Osteoblast (primary cell): Measurements from ENCODE around the gene TAS1R1. TPM values are rescaled to one million over a fixed set of nuclear protein-coding genes. Genes with fewer than 3 reads are reported as not detected.

Experiments used
- DNase-seq: peaks from one replicate; pipeline ENCODE4 v3.0.0; 2011; ENCODE audit warnings: low spot score, mixed read lengths; ENCODE audit not compliant: insufficient read length; ENCODE audit errors: missing footprints
- H2AFZ ChIP-seq: 2 replicates; pipeline ENCODE4 v1.6.0; 2011; ENCODE audit warnings: mild to moderate bottlenecking, low read length
- H3K27ac ChIP-seq: 2 replicates; pipeline ENCODE4 v1.5.1; 2011; ENCODE audit warnings: mild to moderate bottlenecking, low read depth, low read length, moderate library complexity
- H3K27me3 ChIP-seq: 2 replicates; pipeline ENCODE4 v1.6.0; 2012; ENCODE audit warnings: mild to moderate bottlenecking, control low read depth, inconsistent platforms, low read length, moderate library complexity; ENCODE audit not compliant: insufficient read depth
- H3K36me3 ChIP-seq: 2 replicates; pipeline ENCODE4 v1.5.1; 2011; ENCODE audit warnings: mild to moderate bottlenecking, low read length, control low read depth, moderate library complexity; ENCODE audit not compliant: insufficient read depth
- H3K4me1 ChIP-seq: 2 replicates; pipeline ENCODE4 v1.5.1; 2011; ENCODE audit warnings: mild to moderate bottlenecking, low read length, control low read depth, moderate library complexity; ENCODE audit not compliant: insufficient read depth
- H3K4me2 ChIP-seq: 2 replicates; pipeline ENCODE4 v1.6.0; 2011; ENCODE audit warnings: mild to moderate bottlenecking, low read length; ENCODE audit not compliant: insufficient read depth
- H3K4me3 ChIP-seq: fragments of 200-600 bp; sonication (generic); 3 replicates; pipeline ENCODE4 v1.5.1; 2012; ENCODE audit warnings: mild to moderate bottlenecking, low read length, inconsistent platforms; ENCODE audit not compliant: insufficient read depth
- H3K79me2 ChIP-seq: 2 replicates; pipeline ENCODE4 v1.6.0; 2012; ENCODE audit warnings: mild to moderate bottlenecking, low read length, control low read depth, inconsistent platforms; ENCODE audit not compliant: insufficient read depth
- H3K9me3 ChIP-seq: 2 replicates; pipeline ENCODE4 v1.5.1; 2011; ENCODE audit warnings: low read depth, low read length, control low read depth
- H4K20me1 ChIP-seq: 2 replicates; pipeline ENCODE4 v1.6.0; 2012; ENCODE audit warnings: mild to moderate bottlenecking, low read length, control low read depth; ENCODE audit not compliant: insufficient read depth
- CTCF ChIP-seq: IDR thresholded peaks from 2 replicates; pipeline ENCODE4 v1.5.1; 2011; ENCODE audit warnings: mild to moderate bottlenecking, low read depth, low read length, moderate library complexity; ENCODE audit errors: extremely low read depth
- total RNA-seq: library from RNA; depleted of rRNA; stranded (reverse); fragments of >200 nt; gene quantifications from 2 replicates; pipeline ENCODE4 v1.2.3, GENCODE V29; 2012

TAS1R1 gene
- total RNA-seq, 1 donor: under 0.01 TPM

GRCh38 chr1:6511561-6512244, 43.4 kb upstream of the TAS1R1 start:
- H3K27me3 ChIP-seq: no peaks in the 10 kb centered on the region
- DNase-seq: peak; percentile 78
- H3K4me1 ChIP-seq: no peaks in the 10 kb centered on the region
- H3K36me3 ChIP-seq: no peaks in the 10 kb centered on the region
- H3K79me2 ChIP-seq: no peaks in the 10 kb centered on the region
- no peak overlapping the region for H3K4me3 ChIP-seq
- H3K27ac ChIP-seq: no peak overlapping the region
- TF ChIP-seq CTCF: no peak
- H3K9me3 ChIP-seq: no peaks in the 10 kb centered on the region
- no peak overlapping the region for H3K4me2 ChIP-seq
- no peak overlapping the region for H2AFZ ChIP-seq
- no peaks in the 10 kb centered on the region for H4K20me1 ChIP-seq

GRCh38 chr1:6512245-6512907, 42.7 kb upstream of the TAS1R1 start:
- no peak overlapping the region for H2AFZ ChIP-seq
- H3K36me3 ChIP-seq: no peaks in the 10 kb centered on the region
- H3K27me3 ChIP-seq: no peaks in the 10 kb centered on the region
- TF ChIP-seq CTCF: no peak
- no peaks in the 10 kb centered on the region for H4K20me1 ChIP-seq
- no peaks in the 10 kb centered on the region for H3K9me3 ChIP-seq
- peak; percentile 79 for DNase-seq
- H3K4me3 ChIP-seq: no peak overlapping the region
- H3K27ac ChIP-seq: no peak overlapping the region
- H3K4me1 ChIP-seq: no peaks in the 10 kb centered on the region
- no peaks in the 10 kb centered on the region for H3K79me2 ChIP-seq
- no peak overlapping the region for H3K4me2 ChIP-seq

- peak; percentile 48 for DNase-seq
- H3K4me3 ChIP-seq: no peak overlapping the region
- H2AFZ ChIP-seq: no peak overlapping the region
- no peaks in the 10 kb centered on the region for H3K27me3 ChIP-seq
- H3K27ac ChIP-seq: no peak overlapping the region
- no peaks in the 10 kb centered on the region for H3K9me3 ChIP-seq
- no peak overlapping the region for H3K4me2 ChIP-seq
- no peak for TF ChIP-seq CTCF
- H3K79me2 ChIP-seq: no peaks in the 10 kb centered on the region
- H4K20me1 ChIP-seq: no peaks in the 10 kb centered on the region
- no peaks in the 10 kb centered on the region for H3K36me3 ChIP-seq
- no peaks in the 10 kb centered on the region for H3K4me1 ChIP-seq
Observed at GRCh38 chr1:6512908-6513280, 42.2 kb upstream of the TAS1R1 start.

GRCh38 chr1:6513320-6513801, 41.7 kb upstream of the TAS1R1 start:
- no peaks in the 10 kb centered on the region for H3K36me3 ChIP-seq
- no peak overlapping the region for H3K27ac ChIP-seq
- no peak for TF ChIP-seq CTCF
- no peaks in the 10 kb centered on the region for H3K27me3 ChIP-seq
- no peaks in the 10 kb centered on the region for H3K9me3 ChIP-seq
- no peak overlapping the region for H3K4me3 ChIP-seq
- no peaks in the 10 kb centered on the region for H3K4me1 ChIP-seq
- no peak overlapping the region for H2AFZ ChIP-seq
- no peak overlapping the region for H3K4me2 ChIP-seq
- no peaks in the 10 kb centered on the region for H3K79me2 ChIP-seq
- DNase-seq: peak; percentile 77
- no peaks in the 10 kb centered on the region for H4K20me1 ChIP-seq
